Transverse colon (tissue), 4 donors: ENCODE measurements around the gene POP5. TPM values are rescaled to one million over a fixed set of nuclear protein-coding genes. Genes with fewer than 3 reads are reported as not detected.

Experiments
- DNase-seq: peaks from one replicate; pipeline ENCODE4 v3.0.0-alpha.2; 2019
- H3K27ac ChIP-seq, 4 donors: fragments of 200-600 bp; sonication (generic); 2 replicates each; pipeline ENCODE4 v1.5.1; 2016 to 2018; ENCODE audit warnings: inconsistent platforms in 4 of 4
- H3K27me3 ChIP-seq: fragments of 200-600 bp; sonication (generic); 2 replicates; pipeline ENCODE4 v1.5.1; 2017; ENCODE audit warnings: inconsistent platforms
- H3K36me3 ChIP-seq, 4 donors: fragments of 200-600 bp; sonication (generic); 2 replicates each; pipeline ENCODE4 v1.5.1; 2017 to 2019; ENCODE audit warnings: inconsistent platforms in 4 of 4
- H3K4me1 ChIP-seq, 4 donors: fragments of 200-600 bp; sonication (generic); 2 replicates each; pipeline ENCODE4 v1.5.1; 2017 to 2020; ENCODE audit warnings: inconsistent platforms in 4 of 4
- H3K4me3 ChIP-seq, 4 donors: fragments of 200-600 bp; sonication (generic); 1 replicate in 1 of 4; 2 replicates in 3 of 4; pipeline versions ENCODE4 v1.5.1 to v1.6.1; 2017 to 2019; ENCODE audit warnings: inconsistent platforms in 4 of 4
- H3K9me3 ChIP-seq, 2 donors: fragments of 200-600 bp; sonication (generic); 2 replicates each; pipeline ENCODE4 v1.5.1; 2017 to 2019; ENCODE audit warnings: inconsistent platforms in 2 of 2
- EP300 ChIP-seq: sonication (generic); formaldehyde crosslinking; IDR thresholded peaks from one replicate; pipeline ENCODE4 v1.6.1; 2017; ENCODE audit warnings: antibody characterized with exemption, low read depth
- POLR2A ChIP-seq: fragments of 450-650 bp; IDR thresholded peaks from one replicate; pipeline ENCODE4 v1.6.1; 2016; ENCODE audit warnings: antibody characterized with exemption, mild to moderate bottlenecking, moderate library complexity
- POLR2AphosphoS5 ChIP-seq, 3 donors: sonication (generic); formaldehyde crosslinking; IDR thresholded peaks; one replicate each; pipeline ENCODE4 v1.6.1; 2016; ENCODE audit warnings: antibody characterized with exemption in 3 of 3
- WGBS, 2 donors: methylation state at CpG; one replicate each; pipeline ENCODE4 v1.1.5; 2018; ENCODE audit warnings: low coverage in 1 of 2; 5-methylcytosine and 5-hydroxymethylcytosine counted together
- in situ Hi-C, 4 donors: fragments of 200-750 bp; cut with MboI; loops; one replicate each; pipeline versions ENCODE4 v1.15.0 to v1.15.1; 2017; ENCODE audit warnings: low sequenced_read_pairs in 3 of 4, low pct_ligation_motif_present in 1 of 4, low pct_unique_long_range_greater_than_20kb in 1 of 4
- intact Hi-C: fragments of 100-400 bp; cut with DNase I; formaldehyde crosslinking; loops from one replicate; pipeline ENCODE4 v1.15.1; 2023; ENCODE audit warnings: low total_unique reads
- total RNA-seq, 4 donors: library from RNA; depleted of rRNA; stranded (reverse); fragments of >200 nt; gene quantifications; one replicate each; pipeline ENCODE4 v1.1.0, GENCODE V29; 2016
- TF ChIP-seq, protein P1 (sequence below), 5 experiments: fragments of 200-600 bp in 3 of 5; fragments of 450-650 bp in 2 of 5; sonication (generic) in 3 of 5; IDR thresholded peaks; 1 replicate in 2 of 5; 2 replicates in 3 of 5; pipeline ENCODE4 v1.5.1; 2016 to 2017; ENCODE audit warnings: antibody characterized with exemption in 5 of 5, inconsistent platforms in 3 of 5, mild to moderate bottlenecking in 2 of 5, moderate library complexity in 1 of 5

Gene POP5
- total RNA-seq, 4 donors from 2014 or later = 31.5 to 56.5 (median 43.7) TPM; not detected in 1

DNA sequence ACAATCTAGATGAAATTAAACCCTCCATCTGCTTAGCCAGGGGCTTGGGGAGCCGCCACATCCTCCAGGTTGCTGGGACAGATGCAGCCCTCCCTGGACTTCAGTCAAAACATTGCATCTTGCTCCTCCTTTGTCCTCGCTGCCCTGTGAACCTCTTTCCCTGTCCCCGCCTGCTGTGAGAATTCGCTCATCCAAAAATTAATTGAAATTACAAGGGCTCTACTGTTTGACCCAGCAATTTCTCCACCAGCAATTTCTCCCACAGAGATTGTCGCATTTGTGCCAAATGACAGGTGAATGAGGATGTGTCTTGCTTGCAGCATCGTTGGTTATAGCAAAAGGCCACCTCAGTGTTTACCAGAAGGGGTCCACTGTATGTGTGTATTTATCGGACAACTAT is 5.0 kb upstream of the POP5 start:
- WGBS, 2 donors = 64 to 73% methylated on average over 4 to 7 of the region's 7 CpGs

DNA sequence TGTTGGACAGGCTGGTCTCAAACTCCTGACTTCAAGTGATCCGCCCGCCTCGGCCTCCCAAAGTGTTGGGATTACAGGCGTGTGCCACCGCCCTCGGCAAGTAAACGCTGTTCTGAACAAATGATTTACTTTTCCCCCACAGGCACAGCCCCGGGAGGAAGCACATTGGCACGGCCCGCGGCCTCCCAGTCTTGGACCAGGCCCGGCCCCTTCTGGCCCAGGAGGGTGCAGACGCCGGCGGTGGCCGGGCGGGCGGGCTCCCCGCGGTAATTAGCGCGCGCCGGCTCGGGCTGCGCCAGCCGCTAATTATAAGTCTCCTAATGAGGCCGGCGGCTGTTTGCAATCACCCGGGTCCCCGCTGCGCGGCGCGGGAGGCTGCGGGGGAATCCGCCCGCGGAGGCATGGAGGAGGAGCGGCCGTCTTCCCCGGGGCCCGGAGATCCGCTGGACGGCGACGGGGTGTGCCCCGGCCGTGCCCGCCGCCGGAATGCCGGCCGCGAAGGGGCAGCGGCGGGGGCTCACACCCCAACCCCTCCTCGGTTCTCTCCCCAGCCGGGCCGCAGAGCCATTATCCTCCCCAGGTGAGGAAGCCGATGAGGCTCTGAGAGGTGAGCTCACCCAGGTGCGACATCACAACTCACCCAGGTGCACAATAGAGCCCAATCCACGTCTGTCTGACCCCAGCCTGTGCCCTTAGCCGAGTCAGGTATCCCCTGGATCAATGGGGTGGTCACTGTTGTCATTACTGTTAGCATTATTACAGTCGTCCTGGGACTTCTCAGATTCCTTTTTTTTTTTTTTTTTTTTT is 3.3 kb upstream of the POP5 start:
- intact Hi-C loops = loop anchor here (5.0 to 10.0 kb wide), 3 partner anchors 63 to 520 kb away; partner anchors contain the start of gene UNC119B
- H3K4me1 ChIP-seq = peaks cover 4 to 43% (median 24%) of the 10 kb centered on the region in 4 donors
- H3K27me3 ChIP-seq = no peaks in the 10 kb centered on the region
- WGBS, 2 donors = 2 to 10% methylated on average over 2 to 58 of the region's 65 CpGs
- H3K9me3 ChIP-seq = no peaks in the 10 kb centered on the region
- peak in 2 of 3 donors; percentile 11 to 50 for TF ChIP-seq POLR2AphosphoS5 (IDR thresholded peaks at IDR 0.05)
- peak; percentile 54 for TF ChIP-seq POLR2A
- TF ChIP-seq EP300 = no peak
- TF ChIP-seq, protein P1, sequence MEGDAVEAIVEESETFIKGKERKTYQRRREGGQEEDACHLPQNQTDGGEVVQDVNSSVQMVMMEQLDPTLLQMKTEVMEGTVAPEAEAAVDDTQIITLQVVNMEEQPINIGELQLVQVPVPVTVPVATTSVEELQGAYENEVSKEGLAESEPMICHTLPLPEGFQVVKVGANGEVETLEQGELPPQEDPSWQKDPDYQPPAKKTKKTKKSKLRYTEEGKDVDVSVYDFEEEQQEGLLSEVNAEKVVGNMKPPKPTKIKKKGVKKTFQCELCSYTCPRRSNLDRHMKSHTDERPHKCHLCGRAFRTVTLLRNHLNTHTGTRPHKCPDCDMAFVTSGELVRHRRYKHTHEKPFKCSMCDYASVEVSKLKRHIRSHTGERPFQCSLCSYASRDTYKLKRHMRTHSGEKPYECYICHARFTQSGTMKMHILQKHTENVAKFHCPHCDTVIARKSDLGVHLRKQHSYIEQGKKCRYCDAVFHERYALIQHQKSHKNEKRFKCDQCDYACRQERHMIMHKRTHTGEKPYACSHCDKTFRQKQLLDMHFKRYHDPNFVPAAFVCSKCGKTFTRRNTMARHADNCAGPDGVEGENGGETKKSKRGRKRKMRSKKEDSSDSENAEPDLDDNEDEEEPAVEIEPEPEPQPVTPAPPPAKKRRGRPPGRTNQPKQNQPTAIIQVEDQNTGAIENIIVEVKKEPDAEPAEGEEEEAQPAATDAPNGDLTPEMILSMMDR (IDR thresholded peaks at IDR 0.05) = peak; percentile 29 to 55 (median 36)
- in situ Hi-C loops = loop anchor here in 3 of 4 donors (5.0 to 10.0 kb wide), 4 partner anchors 60 to 130 kb away; partner anchors contain the start of genes UNC119B (in 2 of the 3) and CABP1 (in 1 of the 3)
- peak overlapping the region; percentile 64 to 74 (median 67) for H3K27ac ChIP-seq
- peak; percentile 84 for DNase-seq
- H3K36me3 ChIP-seq = no peaks in the 10 kb centered on the region
- peak overlapping the region; percentile 0 to 48 (median 39) for H3K4me3 ChIP-seq

More for the DNA sequence above, 5.0 kb upstream of the POP5 start:
- no peaks in the 10 kb centered on the region for H3K36me3 ChIP-seq
- DNase-seq = no peak
- H3K27me3 ChIP-seq = no peaks in the 10 kb centered on the region
- intact Hi-C loops = loop anchor here (10.0 kb wide), 2 partner anchors 129 to 519 kb away; partner anchors contain the start of gene UNC119B
- no peak overlapping the region for H3K27ac ChIP-seq
- H3K4me1 ChIP-seq = peaks cover 0 to 41% (median 20%) of the 10 kb centered on the region in 4 donors
- no peak overlapping the region for H3K4me3 ChIP-seq
- no peaks in the 10 kb centered on the region for H3K9me3 ChIP-seq
- in situ Hi-C loops = loop anchor here in 3 of 4 donors (5.0 to 10.0 kb wide), 3 partner anchors 59 to 129 kb away; partner anchors contain the start of genes UNC119B (in 2 of the 3) and CABP1 (in 1 of the 3)
- TF ChIP-seq EP300 (no peak), POLR2A (no peak), POLR2AphosphoS5 (IDR thresholded peaks at IDR 0.05) (no peak)
- TF ChIP-seq, protein P1 (IDR thresholded peaks at IDR 0.05) = no peak

DNA sequence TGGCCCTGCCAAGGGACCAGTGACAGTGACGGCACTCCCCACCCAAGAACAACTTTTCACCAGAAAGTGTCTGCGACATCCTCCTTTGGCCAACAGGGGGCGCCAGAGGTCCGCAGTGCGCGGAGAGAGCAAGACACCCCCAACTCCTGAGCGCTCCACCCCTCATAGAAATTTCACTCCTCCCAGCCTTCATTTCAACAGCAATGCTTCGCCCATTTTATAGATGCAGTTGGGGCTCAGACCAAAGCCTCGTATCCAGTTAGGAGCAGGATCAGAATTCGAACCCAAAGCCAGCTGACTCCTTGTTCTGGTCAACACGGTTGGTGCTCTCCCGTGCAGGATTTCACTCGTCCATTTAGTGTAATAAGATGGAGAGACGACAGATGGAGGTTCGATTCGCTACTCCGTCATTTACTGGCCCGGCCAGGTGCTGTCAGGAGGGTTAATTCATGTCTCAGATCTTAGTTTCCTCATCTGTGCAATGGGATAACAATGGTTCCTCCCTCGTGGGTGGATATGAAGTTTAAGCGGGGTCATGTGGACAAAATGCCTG is 2.4 kb upstream of the POP5 start:
- H3K27ac ChIP-seq = peak overlapping the region; percentile 64 to 74 (median 67)
- intact Hi-C loops (loop anchor here (5.0 to 10.0 kb wide), 3 partner anchors 64 to 521 kb away; partner anchors contain the start of gene UNC119B), in situ Hi-C loops (loop anchor here in 3 of 4 donors (5.0 to 10.0 kb wide), 3 partner anchors 61 to 131 kb away; partner anchors contain the start of genes CABP1 (in 1 of the 3) and UNC119B (in 1 of the 3))
- TF ChIP-seq POLR2A (no peak), EP300 (no peak), POLR2AphosphoS5 (IDR thresholded peaks at IDR 0.05) (no peak)
- TF ChIP-seq, protein P1 (IDR thresholded peaks at IDR 0.05) = peak; percentile 92 to 93 (median 92)
- DNase-seq = peak; percentile 86
- no peaks in the 10 kb centered on the region for H3K9me3 ChIP-seq
- 10 to 29% methylated on average over 4 to 20 of the region's 20 CpGs for WGBS, 2 donors
- peaks cover 4 to 43% (median 24%) of the 10 kb centered on the region in 4 donors for H3K4me1 ChIP-seq
- H3K4me3 ChIP-seq = peak overlapping the region in 2 of 4 donors; percentile 43 to 48
- H3K27me3 ChIP-seq = no peaks in the 10 kb centered on the region
- peaks cover 0 to 3% (median 0%) of the 10 kb centered on the region in 4 donors for H3K36me3 ChIP-seq
